ENCODE results near the gene CMIP. TPM values are rescaled to one million over a fixed set of nuclear protein-coding genes. Genes with fewer than 3 reads are reported as not detected.

The CMIP gene
- polyA plus RNA-seq, 1 of the 3 experiments (the other 2 are of a cell fraction): 5.4 TPM

GRCh38 chr16:81655469-81656162 is 211.0 kb downstream of the CMIP start (continued):
- TF ChIP-seq CTCF (IDR thresholded peaks at IDR 0.05) (no peak), GATA2 (CRISPR knock-in tag; IDR thresholded peaks at IDR 0.05) (no peak), TAF1 (IDR thresholded peaks at IDR 0.05; ENCODE audit: borderline replicate concordance, low read depth, low read length) (no peak), POLR2AphosphoS5 (IDR thresholded peaks at IDR 0.05; ENCODE audit: low read depth, low read length) (no peak)

GRCh38 chr16:81657224-81657623 is 212.6 kb downstream of the CMIP start:
- TF ChIP-seq PBX3 (IDR thresholded peaks at IDR 0.05) (no peak), POLR2AphosphoS5 (IDR thresholded peaks at IDR 0.05; ENCODE audit: low read depth, low read length) (no peak), ZBTB33 (IDR thresholded peaks at IDR 0.05; ENCODE audit: borderline replicate concordance, low read depth) (no peak), JUND (IDR thresholded peaks at IDR 0.05) (no peak), SIN3A (IDR thresholded peaks at IDR 0.05; ENCODE audit: borderline replicate concordance, low read depth, low read length) (no peak), FOXM1 (IDR thresholded peaks at IDR 0.05; ENCODE audit: low read depth) (no peak), NRF1 (IDR thresholded peaks at IDR 0.05; ENCODE audit: low read depth, low read length) (no peak), REST (IDR thresholded peaks at IDR 0.05; ENCODE audit: low read depth, low read length) (no peak), SMC3 (IDR thresholded peaks at IDR 0.05; ENCODE audit: low read depth, low read length) (no peak), CTCF (IDR thresholded peaks at IDR 0.05) (no peak), RXRA (IDR thresholded peaks at IDR 0.05; ENCODE audit: borderline replicate concordance, low read depth) (no peak), RFX5 (IDR thresholded peaks at IDR 0.05; ENCODE audit: low read length) (no peak), TAF1 (IDR thresholded peaks at IDR 0.05; ENCODE audit: borderline replicate concordance, low read depth, low read length) (no peak), EZH2phosphoT487 (IDR thresholded peaks at IDR 0.05; ENCODE audit: borderline replicate concordance, low read depth) (no peak)
- no peaks in the 10 kb centered on the region for H3K9me3 ChIP-seq
- CTCF ChIA-PET: interaction anchor here (1.0 kb wide), 1 partner anchor 66 kb away, joined by 3 read pairs; no protein-coding TSS in a partner anchor
- no peak overlapping the region for H3K4me2 ChIP-seq
- no peaks in the 10 kb centered on the region for H3F3A ChIP-seq (replicated peaks; ENCODE audit: insufficient read depth)
- no peaks in the 10 kb centered on the region for H3K27me3 ChIP-seq (ENCODE audit: insufficient read depth)
- H3K79me2 ChIP-seq (ENCODE audit: insufficient read depth): no peaks in the 10 kb centered on the region
- no peak overlapping the region for H3K4me3 ChIP-seq (ENCODE audit: low read depth in 2 of 2, low read length in 1 of 2)
- no peak overlapping the region for H3K9ac ChIP-seq
- H3K27ac ChIP-seq (ENCODE audit: low read depth in 2 of 2, low read length in 1 of 2): peak overlapping the region in 1 of 2 experiments; percentile 36; a peak in 1 of 4 replicates
- H4K20me1 ChIP-seq (ENCODE audit: insufficient read depth): no peaks in the 10 kb centered on the region
- no peak overlapping the region for H2AFZ ChIP-seq (ENCODE audit: low read depth)
- H3K4me1 ChIP-seq (ENCODE audit: control insufficient read depth in 1 of 2, insufficient read depth in 2 of 2, low read depth in 1 of 2, low read length in 1 of 2): peaks cover 0 to 11% of the 10 kb centered on the region in 2 experiments; a peak in 1 of 4 replicates
- 75% methylated on average over 8 of the region's 8 CpGs for WGBS (ENCODE audit: low lambda C conversion rate)
- DNase-seq: no peak
- POLR2A ChIA-PET: no interaction called here
- no peaks in the 10 kb centered on the region for H3K9me2 ChIP-seq
- H3K36me3 ChIP-seq (replicated peaks in 1 of 2; ENCODE audit: control insufficient read depth in 1 of 2, insufficient read depth in 2 of 2, low read length in 1 of 2): peaks cover 0 to 32% of the 10 kb centered on the region in 2 experiments

Data from SK-N-SH (cell line).